NCI-H2107 treated with DMSO at 0.1 percent for 48 hours (cell line): Measurements from ENCODE around the gene NCL.
"Not testable (repeated sequence)": the region's sequence is repeated elsewhere in the genome, so short reads cannot be mapped to it uniquely, and the experiment has no call there.

Source experiments
- DNase-seq: peaks from one replicate; lab custom pipeline; 2025; ENCODE audit not compliant: unreplicated experiment; lab: John Stamatoyannopoulos, UW

NCL gene

GRCh38 chr2:231407686-231408085 lies 56.6 kb downstream of the NCL start:
- DNase-seq = not testable (repeated sequence)

- DNase-seq = not testable (repeated sequence)
Observed at GRCh38 chr2:231405601-231406367, 58.5 kb downstream of the NCL start.

GRCh38 chr2:231404183-231404578 lies 60.1 kb downstream of the NCL start:
- not testable (repeated sequence) for DNase-seq
